SH-SY5Y (cell line): ENCODE measurements around the gene CDKL2.

ENCODE experiments used
- GATA2 ChIP-seq: IDR thresholded peaks from 2 replicates; pipeline ENCODE4 v1.6.1; 2011; ENCODE audit warnings: mild to moderate bottlenecking, low read depth, low read length
- GATA3 ChIP-seq: IDR thresholded peaks from 2 replicates; pipeline ENCODE4 v1.6.1; 2011; ENCODE audit warnings: low read depth, mild to moderate bottlenecking, low read length, moderate library complexity

- TF ChIP-seq GATA3 = no peak
- no peak for TF ChIP-seq GATA2
Observed at GRCh38 chr4:75660491-75660890, 30.2 kb upstream of the CDKL2 start.
